Epithelial cell of esophagus (primary cell): ENCODE data around the gene GRM7.

Experiments used
- DNase-seq: peaks from one replicate; pipeline ENCODE4 v3.0.0; 2010; ENCODE audit warnings: low read depth
- H3K4me3 ChIP-seq: 2 replicates; pipeline ENCODE4 v1.5.1; 2011; ENCODE audit warnings: mild to moderate bottlenecking, low read length, control low read depth
- TF ChIP-seq, protein P1 (sequence below): IDR thresholded peaks from 2 replicates; pipeline ENCODE4 v1.5.1; 2011; ENCODE audit warnings: low read depth, mild to moderate bottlenecking, low read length, control low read depth, inconsistent platforms; ENCODE audit not compliant: insufficient read depth; ENCODE audit errors: missing control alignments

The GRM7 gene

GRCh38 chr3:7651274-7651673, 790.4 kb downstream of the GRM7 start:
- DNase-seq: no peak
- TF ChIP-seq, protein P1, sequence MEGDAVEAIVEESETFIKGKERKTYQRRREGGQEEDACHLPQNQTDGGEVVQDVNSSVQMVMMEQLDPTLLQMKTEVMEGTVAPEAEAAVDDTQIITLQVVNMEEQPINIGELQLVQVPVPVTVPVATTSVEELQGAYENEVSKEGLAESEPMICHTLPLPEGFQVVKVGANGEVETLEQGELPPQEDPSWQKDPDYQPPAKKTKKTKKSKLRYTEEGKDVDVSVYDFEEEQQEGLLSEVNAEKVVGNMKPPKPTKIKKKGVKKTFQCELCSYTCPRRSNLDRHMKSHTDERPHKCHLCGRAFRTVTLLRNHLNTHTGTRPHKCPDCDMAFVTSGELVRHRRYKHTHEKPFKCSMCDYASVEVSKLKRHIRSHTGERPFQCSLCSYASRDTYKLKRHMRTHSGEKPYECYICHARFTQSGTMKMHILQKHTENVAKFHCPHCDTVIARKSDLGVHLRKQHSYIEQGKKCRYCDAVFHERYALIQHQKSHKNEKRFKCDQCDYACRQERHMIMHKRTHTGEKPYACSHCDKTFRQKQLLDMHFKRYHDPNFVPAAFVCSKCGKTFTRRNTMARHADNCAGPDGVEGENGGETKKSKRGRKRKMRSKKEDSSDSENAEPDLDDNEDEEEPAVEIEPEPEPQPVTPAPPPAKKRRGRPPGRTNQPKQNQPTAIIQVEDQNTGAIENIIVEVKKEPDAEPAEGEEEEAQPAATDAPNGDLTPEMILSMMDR: no peak
- no peak overlapping the region for H3K4me3 ChIP-seq

- peak; percentile 56 for DNase-seq
- TF ChIP-seq, protein P1: no peak
- H3K4me3 ChIP-seq: no peak overlapping the region
Measured at GRCh38 chr3:7657214-7658112, 796.5 kb downstream of the GRM7 start.

GRCh38 chr3:7658294-7658693, 797.4 kb downstream of the GRM7 start:
- H3K4me3 ChIP-seq: no peak overlapping the region
- DNase-seq: no peak
- TF ChIP-seq, protein P1: no peak

DNA sequence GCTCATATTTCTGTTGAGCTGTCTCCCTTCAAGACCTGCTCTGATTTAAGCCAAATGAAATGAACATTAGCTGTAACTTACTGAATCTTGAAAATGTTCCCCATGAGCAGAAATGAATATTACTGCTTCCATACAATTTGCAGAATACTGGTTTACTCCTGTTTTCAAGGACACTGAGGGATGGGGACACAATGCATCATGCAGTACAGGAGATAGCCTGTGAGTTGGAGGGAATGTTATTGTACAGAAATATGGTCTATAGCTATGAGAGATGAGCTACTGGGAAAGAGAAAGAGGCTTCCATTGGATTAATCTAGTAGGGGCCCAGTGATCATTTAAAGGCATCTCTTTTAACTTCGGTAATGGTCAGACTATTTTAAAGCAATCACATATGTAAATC, 798.2 kb downstream of the GRM7 start:
- DNase-seq: no peak
- no peak overlapping the region for H3K4me3 ChIP-seq
- TF ChIP-seq, protein P1: no peak

DNA sequence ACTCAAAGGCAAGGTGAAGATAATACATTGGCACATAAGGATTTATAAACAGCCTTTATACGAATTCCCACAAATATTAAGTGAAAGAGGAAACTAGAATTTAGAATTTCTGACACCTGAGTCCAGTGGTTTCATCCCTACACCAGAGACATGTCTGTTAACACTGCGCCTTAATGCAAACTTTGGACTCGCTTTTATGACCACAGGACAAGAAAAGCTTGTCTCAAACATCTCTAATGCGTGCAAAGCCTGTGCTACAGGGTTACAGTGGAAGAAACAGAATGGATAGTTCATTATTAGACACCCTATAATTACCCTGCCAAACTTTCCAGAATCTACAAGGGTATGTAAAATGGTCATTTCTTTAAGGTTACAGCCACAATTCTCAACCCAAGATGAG, 802.9 kb downstream of the GRM7 start:
- no peak for DNase-seq
- TF ChIP-seq, protein P1: no peak
- no peak overlapping the region for H3K4me3 ChIP-seq

- TF ChIP-seq, protein P1: no peak
- no peak for DNase-seq
- no peak overlapping the region for H3K4me3 ChIP-seq
Measured at GRCh38 chr3:7667774-7668173, 806.9 kb downstream of the GRM7 start.

DNA sequence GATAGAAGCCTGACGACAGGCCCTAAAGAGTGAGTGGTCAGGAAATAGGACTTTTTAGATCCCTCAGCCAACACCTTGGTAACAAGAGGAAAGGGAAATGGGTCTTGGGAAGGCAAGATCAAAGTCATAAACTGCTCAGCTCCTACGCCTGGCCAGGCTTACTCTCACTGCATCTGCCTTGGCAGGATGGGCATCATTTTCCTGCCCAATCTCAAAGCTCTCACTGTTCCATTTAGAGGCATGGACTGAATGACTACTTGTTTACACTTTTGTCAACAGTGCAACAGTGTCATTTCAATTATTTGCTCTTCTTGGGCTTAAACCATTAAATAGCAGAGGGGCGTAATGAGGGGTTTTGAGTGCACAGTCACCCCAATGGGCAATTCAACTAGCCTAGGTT, 808.7 kb downstream of the GRM7 start:
- DNase-seq: no peak
- no peak overlapping the region for H3K4me3 ChIP-seq
- TF ChIP-seq, protein P1: no peak
